ENCODE results near the gene DRD2. TPM values are rescaled to one million over a fixed set of nuclear protein-coding genes. Genes with fewer than 3 reads are reported as not detected.

Gene DRD2
- total RNA-seq, 1 donor from 2014 or later: not detected

DNA sequence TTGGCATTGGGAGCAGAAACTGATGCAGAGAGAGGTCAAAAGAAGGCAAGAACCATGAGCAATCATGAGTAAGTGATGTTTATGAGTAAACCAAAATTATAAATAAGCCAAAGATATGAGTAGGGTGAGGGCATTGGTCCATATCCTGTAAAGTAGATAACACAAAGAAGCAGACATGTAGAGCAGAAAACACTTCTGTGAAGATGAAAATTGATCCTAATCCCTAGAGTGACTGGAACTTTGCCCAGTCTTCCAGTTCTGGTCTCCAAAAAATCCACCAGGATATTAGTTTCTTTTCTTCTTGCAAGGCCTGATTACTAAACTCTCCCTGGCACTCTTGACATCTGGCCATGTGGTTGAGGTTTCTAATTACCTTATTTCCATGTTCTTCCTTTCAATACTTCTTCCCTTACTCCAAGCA, 13.7 kb upstream of the DRD2 start:
- intact Hi-C loops (cut with DNase I): no loop called here
- no peak for DNase-seq (ENCODE audit: low spot score)

DNA sequence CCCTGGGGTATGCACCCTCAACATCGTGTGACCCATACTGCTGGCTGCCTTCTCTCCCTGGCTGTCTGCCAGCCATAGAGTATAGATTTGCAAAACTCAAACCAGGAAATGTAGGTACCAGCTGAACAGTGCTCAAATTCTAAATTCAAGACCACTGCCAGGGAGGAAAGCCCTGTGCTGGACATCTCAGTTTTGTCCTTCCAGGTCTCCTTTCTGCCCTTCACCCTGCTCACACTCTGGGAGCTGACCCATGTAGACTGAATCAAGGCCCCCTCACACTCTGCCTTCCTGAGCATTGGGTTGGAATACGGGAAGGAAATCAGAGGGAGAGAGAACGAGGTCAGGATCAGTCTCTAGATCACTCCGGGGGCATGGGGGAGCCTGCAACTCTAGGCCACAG, 12.4 kb upstream of the DRD2 start:
- DNase-seq (ENCODE audit: low spot score): no peak
- intact Hi-C loops (cut with DNase I): no loop called here

- no peak for DNase-seq (ENCODE audit: low spot score)
- intact Hi-C loops (cut with DNase I): no loop called here
Measured at GRCh38 chr11:113484223-113484622, 9.0 kb upstream of the DRD2 start.

DNA sequence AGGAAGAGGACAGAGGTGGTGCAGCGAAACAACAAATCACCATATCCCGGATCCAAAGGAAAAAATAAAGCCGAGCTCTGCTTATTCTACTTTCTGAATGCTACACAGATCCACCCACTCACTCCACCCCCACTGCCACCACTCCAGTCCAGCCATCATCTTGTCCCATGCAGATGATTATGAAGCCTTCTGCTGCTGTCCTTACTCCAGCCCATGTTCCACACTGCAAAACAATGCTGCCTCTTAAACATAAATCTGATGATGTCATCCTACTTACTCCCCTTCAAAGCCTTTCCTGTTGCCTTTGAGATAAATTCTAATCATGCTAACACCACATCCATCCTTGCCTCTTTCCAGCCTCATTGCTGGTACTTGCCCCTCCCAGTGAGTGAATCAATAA, 6.5 kb upstream of the DRD2 start:
- intact Hi-C loops (cut with DNase I): no loop called here
- no peak for DNase-seq (ENCODE audit: low spot score)

DNA sequence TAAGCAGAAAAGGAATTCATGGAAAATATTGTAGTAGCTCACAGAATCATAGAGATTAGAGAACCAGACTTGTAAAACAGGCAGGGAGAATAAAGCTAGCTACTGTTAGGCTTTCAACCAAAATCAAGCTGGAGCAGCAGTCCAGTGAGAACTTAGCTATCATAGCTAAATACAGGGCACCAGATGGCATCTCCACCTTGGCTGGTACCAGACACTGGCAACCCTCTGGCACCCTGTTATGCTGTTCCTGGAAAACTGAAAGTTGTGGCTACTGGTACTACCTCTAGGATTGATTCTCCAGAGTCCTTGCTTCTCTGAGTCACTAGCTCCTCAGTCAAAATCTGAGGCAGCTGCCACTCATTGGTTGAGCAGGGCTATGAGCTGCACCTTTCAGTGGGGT, 6.0 kb upstream of the DRD2 start:
- no peak for DNase-seq (ENCODE audit: low spot score)
- intact Hi-C loops (cut with DNase I): no loop called here

GRCh38 chr11:113477321-113477720, 2.1 kb upstream of the DRD2 start:
- no peak for DNase-seq (ENCODE audit: low spot score)
- intact Hi-C loops (cut with DNase I): no loop called here

- intact Hi-C loops (cut with DNase I): no loop called here
- no peak for DNase-seq (ENCODE audit: low spot score)
Measured at GRCh38 chr11:113476553-113476952, 1.4 kb upstream of the DRD2 start.

DNA sequence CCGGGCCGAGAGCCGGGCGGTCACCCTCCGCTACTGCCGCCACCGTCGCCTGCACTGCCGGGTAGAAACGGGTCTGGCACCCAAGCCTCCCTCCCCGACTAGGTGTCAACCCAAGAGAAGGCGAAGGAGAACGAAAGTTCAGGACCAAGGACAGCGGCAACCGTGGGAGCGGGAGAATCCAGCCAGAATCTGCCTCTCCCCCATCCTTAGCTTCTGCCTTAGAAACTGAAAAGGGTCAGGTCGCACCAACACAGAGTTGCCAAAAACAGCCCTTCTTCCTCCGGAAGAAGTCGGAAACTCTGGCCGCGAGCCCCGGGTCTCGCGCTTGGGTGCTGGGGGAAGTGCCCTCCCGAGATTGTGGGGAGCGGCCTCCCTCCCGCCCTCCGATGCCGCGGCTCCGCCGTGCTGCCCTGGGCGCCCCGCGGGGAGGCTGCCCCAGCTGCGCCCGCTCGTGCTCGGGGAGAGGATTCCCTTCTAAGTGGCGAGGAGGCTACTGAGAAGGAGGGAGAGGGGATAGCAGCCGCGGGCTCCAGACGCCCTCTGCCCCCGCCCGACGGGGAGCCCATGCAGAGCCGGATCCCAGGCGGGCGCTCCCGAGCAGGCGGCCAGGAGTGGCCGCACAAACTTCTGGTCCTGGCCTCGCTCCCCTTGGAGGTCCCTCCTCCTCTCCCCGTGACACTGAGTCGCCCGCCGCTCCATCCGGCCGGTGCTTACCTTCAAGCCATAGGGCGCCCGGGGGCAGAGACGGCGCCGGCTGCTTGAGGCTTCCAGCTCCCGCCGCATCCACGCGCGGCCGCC, 637 bp downstream of the DRD2 start:
- intact Hi-C loops (cut with DNase I): no loop called here
- no peak for DNase-seq (ENCODE audit: low spot score)

- intact Hi-C loops (cut with DNase I): no loop called here
- no peak for DNase-seq (ENCODE audit: low spot score)
Measured at GRCh38 chr11:113473983-113474361, 1.2 kb downstream of the DRD2 start.

DNA sequence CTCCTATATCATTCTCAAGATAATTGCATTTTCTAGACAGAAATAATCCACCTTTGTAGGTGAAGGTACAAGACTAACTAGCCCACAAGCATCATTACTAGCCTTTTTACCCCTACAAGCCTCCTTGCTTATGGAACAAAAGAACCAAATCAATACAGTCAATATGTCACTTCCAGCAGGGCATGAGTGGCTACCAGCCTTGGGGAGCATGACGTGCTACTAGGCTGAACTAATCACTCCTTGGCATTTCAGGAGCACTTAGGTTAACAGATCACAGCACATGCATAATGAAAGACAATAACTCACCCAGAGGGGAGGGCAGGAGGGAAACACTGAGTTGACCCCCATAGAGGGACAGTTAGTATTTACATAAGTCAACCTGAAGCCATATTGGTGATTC, 2.7 kb downstream of the DRD2 start:
- intact Hi-C loops (cut with DNase I): no loop called here
- no peak for DNase-seq (ENCODE audit: low spot score)

- no peak for DNase-seq (ENCODE audit: low spot score)
- intact Hi-C loops (cut with DNase I): no loop called here
Measured at GRCh38 chr11:113470233-113470632, 5.0 kb downstream of the DRD2 start.

DNA sequence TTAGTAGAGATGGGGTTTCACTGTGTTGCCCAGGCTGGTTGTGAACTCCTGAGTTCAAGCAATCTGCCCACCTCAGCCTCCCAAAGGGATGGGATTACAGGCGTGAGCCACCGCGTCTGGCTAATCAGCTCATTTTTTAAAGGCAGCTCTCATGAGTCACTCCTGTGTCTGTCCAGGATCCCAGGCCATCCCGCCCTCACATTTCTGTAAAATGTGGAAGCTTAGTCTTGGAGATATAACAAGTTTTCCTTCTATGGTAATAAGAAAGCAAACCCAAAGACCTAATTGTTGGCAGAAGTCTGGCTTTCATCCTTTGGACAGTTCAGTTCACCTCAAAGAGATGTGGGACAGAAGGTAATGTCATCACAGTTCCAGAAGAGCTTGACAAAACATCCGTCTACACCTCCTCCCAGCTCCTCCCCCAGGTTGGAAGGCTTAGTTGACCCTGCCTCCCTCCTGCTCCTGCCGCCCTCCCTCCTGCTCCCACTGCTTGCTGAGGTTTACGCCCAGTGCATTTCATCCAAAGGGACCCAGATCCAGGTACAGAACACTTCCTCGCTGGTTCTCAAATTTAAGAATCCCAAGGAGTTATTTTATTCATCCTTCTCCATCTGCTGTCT, 6.4 kb downstream of the DRD2 start:
- intact Hi-C loops (cut with DNase I): no loop called here
- DNase-seq (ENCODE audit: low spot score): no peak

- DNase-seq (ENCODE audit: low spot score): no peak
- intact Hi-C loops (cut with DNase I): no loop called here
Measured at GRCh38 chr11:113467545-113467944, 7.7 kb downstream of the DRD2 start.

- intact Hi-C loops (cut with DNase I): no loop called here
- no peak for DNase-seq (ENCODE audit: low spot score)
Measured at GRCh38 chr11:113465786-113466185, 9.4 kb downstream of the DRD2 start.

DNA sequence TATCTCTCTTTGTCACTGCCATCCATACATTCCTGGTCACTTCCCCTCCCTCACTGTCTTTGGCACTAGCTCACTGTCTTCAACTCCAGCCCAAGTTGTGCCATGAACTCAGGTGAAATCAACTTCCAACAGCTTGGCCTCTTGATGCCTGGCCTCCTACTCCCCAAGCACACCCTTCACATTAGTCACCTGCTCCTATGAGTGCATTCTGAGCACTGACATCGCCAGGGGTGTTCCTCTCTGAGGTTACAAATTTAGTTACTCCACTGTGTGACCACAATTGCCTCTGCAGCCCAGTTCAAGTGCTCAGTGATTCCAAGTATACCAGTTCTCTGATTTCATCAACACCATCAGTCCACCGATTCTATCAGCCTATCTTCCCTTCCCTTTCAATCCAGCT, 10.8 kb downstream of the DRD2 start:
- intact Hi-C loops (cut with DNase I): no loop called here

DNA sequence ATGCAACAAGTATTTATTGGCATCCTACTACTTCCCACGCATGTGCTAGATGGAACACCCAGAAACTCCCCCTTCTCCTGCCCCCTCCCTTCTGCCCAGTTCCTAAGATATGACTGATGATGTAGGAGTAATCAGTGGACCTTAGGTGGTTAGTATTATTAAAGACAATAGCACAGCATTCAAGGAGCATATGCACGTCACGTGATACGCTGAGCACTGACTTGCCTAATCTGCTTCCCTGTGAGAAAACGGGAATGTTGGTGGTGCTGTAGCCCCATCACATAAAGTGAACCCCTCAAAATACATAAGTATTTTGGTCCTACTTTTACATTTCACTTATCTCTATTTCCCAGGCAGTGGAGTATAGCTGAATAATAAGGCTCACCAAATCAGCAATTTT, 12.4 kb downstream of the DRD2 start:
- intact Hi-C loops (cut with DNase I): no loop called here
- no peak for DNase-seq (ENCODE audit: low spot score)

More for the DNA sequence above, 10.8 kb downstream of the DRD2 start:
- DNase-seq (ENCODE audit: low spot score): no peak

DNA sequence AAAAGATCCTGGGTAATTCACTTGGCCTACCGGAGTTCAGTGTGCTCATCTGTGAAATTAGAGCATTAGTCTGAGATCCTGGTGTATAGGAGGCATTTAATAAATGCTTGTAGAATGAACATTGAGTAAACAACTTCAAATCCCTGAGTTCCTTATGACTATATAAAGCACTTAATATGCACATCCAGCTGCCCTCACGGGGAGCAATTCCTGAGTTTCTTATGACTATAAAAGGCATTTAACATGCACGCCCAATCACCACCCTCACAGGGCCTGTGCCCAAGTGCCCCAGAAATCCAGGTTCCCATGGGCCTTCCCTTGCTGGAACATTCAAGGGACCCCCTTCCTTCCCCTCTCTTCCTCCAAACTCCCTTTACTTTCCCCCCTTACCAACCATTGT, 13.6 kb downstream of the DRD2 start:
- intact Hi-C loops (cut with DNase I): no loop called here
- DNase-seq (ENCODE audit: low spot score): no peak

DNA sequence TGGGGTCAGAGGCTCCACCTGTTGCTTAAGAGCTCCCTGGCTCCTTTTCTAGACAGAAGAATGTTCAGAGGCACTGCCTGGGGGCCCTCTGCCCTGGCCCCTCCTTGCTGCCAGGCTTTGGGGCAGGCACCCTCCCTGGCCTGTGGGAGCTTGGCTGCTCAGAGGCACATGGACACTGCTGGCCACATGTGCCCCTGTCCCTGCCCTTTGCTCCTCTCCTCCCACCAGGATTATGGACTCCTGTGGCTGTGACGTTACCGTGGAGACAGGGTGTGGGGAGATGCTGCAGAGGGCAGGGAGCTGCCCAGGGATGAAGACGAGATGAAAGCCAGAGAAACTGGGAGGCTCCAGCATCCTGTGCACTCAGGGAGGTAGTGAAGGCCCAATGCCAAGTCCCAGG, 14.7 kb downstream of the DRD2 start:
- intact Hi-C loops (cut with DNase I): no loop called here
- no peak for DNase-seq (ENCODE audit: low spot score)

DNA sequence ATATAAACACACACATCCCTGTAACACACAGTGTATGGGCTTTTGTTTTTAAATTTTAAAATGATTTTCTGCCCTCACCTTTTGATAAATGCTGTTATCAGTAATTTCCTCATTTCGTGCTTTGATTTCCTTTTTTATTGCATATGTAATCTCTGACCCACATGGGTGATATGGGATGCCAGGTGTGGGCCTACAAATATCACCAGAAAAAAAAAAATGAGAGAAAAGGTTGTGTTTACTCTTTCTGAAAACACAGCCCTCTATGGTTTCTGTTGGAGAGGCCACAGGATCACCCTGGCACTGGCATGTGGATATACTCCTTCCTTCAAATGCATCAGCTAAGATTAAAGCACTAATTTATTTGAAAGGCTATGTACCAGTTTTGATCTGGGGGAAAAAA, 17.0 kb downstream of the DRD2 start:
- no peak for DNase-seq (ENCODE audit: low spot score)
- intact Hi-C loops (cut with DNase I): no loop called here

- intact Hi-C loops (cut with DNase I): no loop called here
- DNase-seq (ENCODE audit: low spot score): no peak
Measured at GRCh38 chr11:113457784-113458183, 17.4 kb downstream of the DRD2 start.

GRCh38 chr11:113454455-113454854, 20.7 kb downstream of the DRD2 start:
- DNase-seq (ENCODE audit: low spot score): no peak

DNA sequence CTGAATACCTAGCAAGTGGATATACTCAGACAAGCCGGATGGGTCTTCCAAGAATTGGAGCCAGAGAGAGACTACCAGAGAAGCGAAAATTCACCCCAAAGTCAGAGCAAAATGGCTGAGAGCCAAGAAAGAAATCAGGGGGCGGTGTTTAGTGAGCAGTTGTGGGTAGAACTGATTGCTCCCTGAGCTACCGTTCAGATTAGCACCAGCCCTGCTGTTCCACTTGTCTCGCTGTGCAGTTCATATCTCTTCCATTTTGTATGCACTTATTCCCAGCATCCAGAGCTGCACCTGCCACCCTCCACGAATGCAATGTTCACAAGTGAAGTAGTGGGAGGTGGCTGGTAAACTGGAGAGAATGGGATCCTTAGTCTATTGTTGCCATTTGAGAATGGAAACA, 25.5 kb downstream of the DRD2 start:
- no peak for DNase-seq (ENCODE audit: low spot score)
- intact Hi-C loops (cut with DNase I): no loop called here

More at GRCh38 chr11:113454455-113454854, 20.7 kb downstream of the DRD2 start:
- intact Hi-C loops (cut with DNase I): no loop called here
